Loucy (cell line): Measurements from ENCODE around the gene SLC22A9.

Experiments used
- EZH2phosphoT487 ChIP-seq: fragments of 200-600 bp; IDR thresholded peaks from 2 replicates; pipeline ENCODE4 v1.6.1; 2018; ENCODE audit warnings: antibody characterized with exemption, mild to moderate bottlenecking, moderate library complexity, borderline replicate concordance
- TF ChIP-seq, protein P1 (sequence below): fragments of 200-600 bp; sonication (generic); conservative IDR thresholded peaks from 2 replicates; pipeline ENCODE4 v1.5.1; 2014; ENCODE audit warnings: mild to moderate bottlenecking, antibody characterized with exemption, low read length

DNA sequence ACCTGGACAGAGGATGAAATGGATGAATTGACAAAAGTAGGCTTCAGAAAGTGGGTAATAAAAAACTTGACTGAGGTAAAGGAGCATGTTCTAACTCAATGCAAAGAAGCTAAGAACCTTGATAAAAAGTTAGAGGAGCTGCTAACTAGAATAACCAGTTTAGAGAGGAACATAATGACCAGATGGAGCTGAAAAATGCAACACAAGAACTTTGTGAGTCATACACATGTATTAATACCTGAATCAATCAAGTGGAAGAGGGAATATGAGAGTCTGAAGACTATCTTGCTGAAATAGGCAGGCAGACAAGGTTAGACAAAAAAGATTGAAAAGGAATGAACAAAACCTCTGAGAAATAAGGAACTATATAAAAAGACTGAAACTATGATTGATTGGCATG is 47.9 kb upstream of the SLC22A9 start:
- TF ChIP-seq, protein P1, sequence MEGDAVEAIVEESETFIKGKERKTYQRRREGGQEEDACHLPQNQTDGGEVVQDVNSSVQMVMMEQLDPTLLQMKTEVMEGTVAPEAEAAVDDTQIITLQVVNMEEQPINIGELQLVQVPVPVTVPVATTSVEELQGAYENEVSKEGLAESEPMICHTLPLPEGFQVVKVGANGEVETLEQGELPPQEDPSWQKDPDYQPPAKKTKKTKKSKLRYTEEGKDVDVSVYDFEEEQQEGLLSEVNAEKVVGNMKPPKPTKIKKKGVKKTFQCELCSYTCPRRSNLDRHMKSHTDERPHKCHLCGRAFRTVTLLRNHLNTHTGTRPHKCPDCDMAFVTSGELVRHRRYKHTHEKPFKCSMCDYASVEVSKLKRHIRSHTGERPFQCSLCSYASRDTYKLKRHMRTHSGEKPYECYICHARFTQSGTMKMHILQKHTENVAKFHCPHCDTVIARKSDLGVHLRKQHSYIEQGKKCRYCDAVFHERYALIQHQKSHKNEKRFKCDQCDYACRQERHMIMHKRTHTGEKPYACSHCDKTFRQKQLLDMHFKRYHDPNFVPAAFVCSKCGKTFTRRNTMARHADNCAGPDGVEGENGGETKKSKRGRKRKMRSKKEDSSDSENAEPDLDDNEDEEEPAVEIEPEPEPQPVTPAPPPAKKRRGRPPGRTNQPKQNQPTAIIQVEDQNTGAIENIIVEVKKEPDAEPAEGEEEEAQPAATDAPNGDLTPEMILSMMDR: no peak
- TF ChIP-seq EZH2phosphoT487: no peak
